ENCODE measurements around the gene FAM83F.

Gene FAM83F

DNA sequence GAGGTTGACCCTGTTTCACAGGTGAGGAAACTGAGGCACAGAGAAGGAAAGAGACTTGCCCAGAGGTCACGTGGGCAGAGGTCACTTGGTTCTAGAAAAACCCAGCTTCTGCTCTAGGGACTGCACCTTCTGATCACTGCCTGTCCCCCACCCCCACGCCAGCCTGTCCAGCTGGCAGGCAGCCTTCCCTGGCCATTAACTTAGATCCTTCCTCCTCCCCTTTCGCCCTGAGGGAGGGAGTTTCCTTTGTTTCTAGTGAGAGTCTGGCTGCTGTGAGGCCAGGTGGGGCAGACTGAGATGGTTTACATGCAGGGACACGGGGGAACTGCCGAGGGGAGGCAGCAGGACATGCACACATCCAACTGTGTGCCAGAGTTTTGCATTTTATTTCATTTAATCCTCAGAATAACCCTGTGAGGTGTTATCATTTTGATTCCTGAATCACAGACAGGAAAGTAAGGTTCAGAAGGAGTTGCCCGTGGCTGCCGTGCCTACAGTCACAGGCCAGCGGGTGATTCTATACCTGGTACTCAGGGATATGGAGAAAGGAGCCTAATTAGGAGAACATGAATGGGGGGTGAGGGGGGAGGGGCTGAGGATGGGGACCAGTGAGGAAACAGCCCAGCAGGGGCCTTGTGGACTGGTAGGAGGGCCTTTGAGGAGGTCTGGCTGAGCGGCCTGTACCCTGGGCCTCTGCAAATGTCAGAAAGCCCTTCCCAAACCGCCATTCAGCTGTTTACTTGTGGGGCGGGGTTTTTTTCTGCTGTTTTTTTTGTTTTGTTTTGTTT, 3.4 kb downstream of the FAM83F start:
- H3F3A ChIP-seq (ENCODE audit: insufficient read depth): no peaks in the 10 kb centered on the region

DNA sequence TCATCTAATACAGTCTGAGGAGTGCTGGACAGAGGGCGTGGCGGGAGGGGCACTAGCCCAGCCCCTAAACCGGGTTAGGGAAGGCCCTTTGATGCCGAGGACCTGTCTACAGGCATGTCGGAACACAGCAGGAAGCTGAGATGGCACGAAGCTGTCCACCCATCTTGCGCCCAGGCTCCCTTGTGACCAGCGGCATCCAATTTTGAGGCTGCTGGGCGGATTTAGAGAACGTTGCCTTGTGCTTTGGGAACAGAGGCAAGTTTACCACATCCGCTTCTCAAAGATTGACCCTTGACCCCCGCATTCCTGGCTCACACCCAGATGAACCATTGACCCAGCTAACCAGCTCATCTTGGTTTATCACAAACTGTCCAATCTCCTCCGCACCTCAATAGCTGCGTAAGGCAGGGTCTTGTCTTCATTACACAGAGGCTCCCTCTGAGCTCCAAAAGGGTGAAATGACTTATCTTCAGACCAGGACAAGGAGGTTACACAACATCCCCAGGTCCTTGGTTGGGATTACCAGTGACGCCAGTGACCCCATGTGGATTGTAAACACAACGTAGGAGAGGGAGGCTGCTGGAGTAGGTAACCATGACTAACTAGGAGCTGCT, 4.5 kb downstream of the FAM83F start:
- no peaks in the 10 kb centered on the region for H3K9me3 ChIP-seq (ENCODE audit: insufficient read depth, low read length)
- no peak overlapping the region for H2AFZ ChIP-seq (ENCODE audit: low read depth, low read length, severe bottlenecking)
- no peaks in the 10 kb centered on the region for H4K20me1 ChIP-seq (ENCODE audit: low read depth, low read length)
- H3K9ac ChIP-seq (ENCODE audit: low read length): no peak overlapping the region
- no peak overlapping the region for H3K4me2 ChIP-seq (ENCODE audit: low read depth, low read length, poor library complexity, severe bottlenecking)
- H3K79me2 ChIP-seq (ENCODE audit: insufficient read depth, low read length): no peaks in the 10 kb centered on the region
- no peaks in the 10 kb centered on the region for H3F3A ChIP-seq (ENCODE audit: insufficient read depth)
- H3K4me3 ChIP-seq (ENCODE audit: insufficient read depth, low read length, poor library complexity, severe bottlenecking): no peak overlapping the region
- H3K36me3 ChIP-seq (ENCODE audit: low read length): no peaks in the 10 kb centered on the region
- no peak overlapping the region for H3K27ac ChIP-seq (ENCODE audit: low read depth, low read length)
- no peak for TF ChIP-seq EZH2phosphoT487 (conservative IDR thresholded peaks at IDR 0.05; ENCODE audit: low read length)
- TF ChIP-seq, protein P1, sequence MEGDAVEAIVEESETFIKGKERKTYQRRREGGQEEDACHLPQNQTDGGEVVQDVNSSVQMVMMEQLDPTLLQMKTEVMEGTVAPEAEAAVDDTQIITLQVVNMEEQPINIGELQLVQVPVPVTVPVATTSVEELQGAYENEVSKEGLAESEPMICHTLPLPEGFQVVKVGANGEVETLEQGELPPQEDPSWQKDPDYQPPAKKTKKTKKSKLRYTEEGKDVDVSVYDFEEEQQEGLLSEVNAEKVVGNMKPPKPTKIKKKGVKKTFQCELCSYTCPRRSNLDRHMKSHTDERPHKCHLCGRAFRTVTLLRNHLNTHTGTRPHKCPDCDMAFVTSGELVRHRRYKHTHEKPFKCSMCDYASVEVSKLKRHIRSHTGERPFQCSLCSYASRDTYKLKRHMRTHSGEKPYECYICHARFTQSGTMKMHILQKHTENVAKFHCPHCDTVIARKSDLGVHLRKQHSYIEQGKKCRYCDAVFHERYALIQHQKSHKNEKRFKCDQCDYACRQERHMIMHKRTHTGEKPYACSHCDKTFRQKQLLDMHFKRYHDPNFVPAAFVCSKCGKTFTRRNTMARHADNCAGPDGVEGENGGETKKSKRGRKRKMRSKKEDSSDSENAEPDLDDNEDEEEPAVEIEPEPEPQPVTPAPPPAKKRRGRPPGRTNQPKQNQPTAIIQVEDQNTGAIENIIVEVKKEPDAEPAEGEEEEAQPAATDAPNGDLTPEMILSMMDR (IDR thresholded peaks at IDR 0.05; ENCODE audit: insufficient read depth, low read length, poor library complexity, severe bottlenecking): no peak
- H3K27me3 ChIP-seq (ENCODE audit: low read length): no peaks in the 10 kb centered on the region
- H3K9me2 ChIP-seq (replicated peaks; ENCODE audit: insufficient read depth, low read length): no peaks in the 10 kb centered on the region

More for the DNA sequence above, 3.4 kb downstream of the FAM83F start:
- H3K36me3 ChIP-seq (ENCODE audit: low read length): no peaks in the 10 kb centered on the region
- TF ChIP-seq, protein P1 (IDR thresholded peaks at IDR 0.05; ENCODE audit: insufficient read depth, low read length, poor library complexity, severe bottlenecking): no peak
- TF ChIP-seq EZH2phosphoT487 (conservative IDR thresholded peaks at IDR 0.05; ENCODE audit: low read length): no peak
- no peak overlapping the region for H2AFZ ChIP-seq (ENCODE audit: low read depth, low read length, severe bottlenecking)
- no peaks in the 10 kb centered on the region for H3K27me3 ChIP-seq (ENCODE audit: low read length)
- H3K79me2 ChIP-seq (ENCODE audit: insufficient read depth, low read length): no peaks in the 10 kb centered on the region
- H3K9me3 ChIP-seq (ENCODE audit: insufficient read depth, low read length): no peaks in the 10 kb centered on the region
- H3K4me2 ChIP-seq (ENCODE audit: low read depth, low read length, poor library complexity, severe bottlenecking): no peak overlapping the region
- no peak overlapping the region for H3K27ac ChIP-seq (ENCODE audit: low read depth, low read length)
- no peaks in the 10 kb centered on the region for H3K9me2 ChIP-seq (replicated peaks; ENCODE audit: insufficient read depth, low read length)
- H3K4me3 ChIP-seq (ENCODE audit: insufficient read depth, low read length, poor library complexity, severe bottlenecking): no peak overlapping the region
- no peak overlapping the region for H3K9ac ChIP-seq (ENCODE audit: low read length)
- H4K20me1 ChIP-seq (ENCODE audit: low read depth, low read length): no peaks in the 10 kb centered on the region

DNA sequence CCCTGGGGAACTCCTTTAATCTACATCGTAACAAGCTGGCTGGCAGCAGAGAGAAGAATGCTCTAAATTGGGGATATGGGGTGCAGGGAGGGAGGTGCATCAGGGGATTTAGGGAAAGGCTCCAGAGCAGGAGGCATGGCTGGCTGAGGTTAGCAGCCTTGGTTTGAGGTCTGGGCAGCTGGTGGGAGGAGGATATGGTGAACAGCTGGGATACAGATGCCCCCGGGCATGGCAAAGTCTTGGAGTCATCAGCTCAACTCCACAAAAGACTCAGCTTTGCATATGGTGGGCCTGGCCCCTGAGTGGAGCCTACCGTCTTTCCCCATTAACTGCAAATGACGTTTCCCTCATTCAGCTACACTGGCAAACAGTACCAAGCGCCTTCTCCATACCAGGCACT, 5.4 kb downstream of the FAM83F start:
- Histone ChIP-seq H3K27ac (ENCODE audit: low read depth, low read length) (no peak overlapping the region), H3K79me2 (ENCODE audit: insufficient read depth, low read length) (no peaks in the 10 kb centered on the region), H3K27me3 (ENCODE audit: low read length) (no peaks in the 10 kb centered on the region), H3K9me2 (replicated peaks; ENCODE audit: insufficient read depth, low read length) (no peaks in the 10 kb centered on the region), H3F3A (ENCODE audit: insufficient read depth) (no peaks in the 10 kb centered on the region), H2AFZ (ENCODE audit: low read depth, low read length, severe bottlenecking) (no peak overlapping the region), H3K9ac (ENCODE audit: low read length) (no peak overlapping the region), H3K4me3 (ENCODE audit: insufficient read depth, low read length, poor library complexity, severe bottlenecking) (no peak overlapping the region), H3K9me3 (ENCODE audit: insufficient read depth, low read length) (no peaks in the 10 kb centered on the region), H3K4me2 (ENCODE audit: low read depth, low read length, poor library complexity, severe bottlenecking) (no peak overlapping the region), H3K36me3 (ENCODE audit: low read length) (no peaks in the 10 kb centered on the region), H4K20me1 (ENCODE audit: low read depth, low read length) (no peaks in the 10 kb centered on the region)
- TF ChIP-seq EZH2phosphoT487 (conservative IDR thresholded peaks at IDR 0.05; ENCODE audit: low read length): no peak
- TF ChIP-seq, protein P1 (IDR thresholded peaks at IDR 0.05; ENCODE audit: insufficient read depth, low read length, poor library complexity, severe bottlenecking): no peak
